HG03575 (cell line): ENCODE data around the gene HOXA5.

Experiments used
- ATAC-seq: cut with Tn5 transposase; IDR thresholded peaks from one replicate; pipeline ENCODE4 v1.9.1; 2021; ENCODE audit not compliant: unreplicated experiment, insufficient number of reproducible peaks, low FRiP score; ENCODE audit errors: extremely low read depth

Gene HOXA5

GRCh38 chr7:27113991-27114769 is 29.3 kb downstream of the HOXA5 start:
- no peak for ATAC-seq

DNA sequence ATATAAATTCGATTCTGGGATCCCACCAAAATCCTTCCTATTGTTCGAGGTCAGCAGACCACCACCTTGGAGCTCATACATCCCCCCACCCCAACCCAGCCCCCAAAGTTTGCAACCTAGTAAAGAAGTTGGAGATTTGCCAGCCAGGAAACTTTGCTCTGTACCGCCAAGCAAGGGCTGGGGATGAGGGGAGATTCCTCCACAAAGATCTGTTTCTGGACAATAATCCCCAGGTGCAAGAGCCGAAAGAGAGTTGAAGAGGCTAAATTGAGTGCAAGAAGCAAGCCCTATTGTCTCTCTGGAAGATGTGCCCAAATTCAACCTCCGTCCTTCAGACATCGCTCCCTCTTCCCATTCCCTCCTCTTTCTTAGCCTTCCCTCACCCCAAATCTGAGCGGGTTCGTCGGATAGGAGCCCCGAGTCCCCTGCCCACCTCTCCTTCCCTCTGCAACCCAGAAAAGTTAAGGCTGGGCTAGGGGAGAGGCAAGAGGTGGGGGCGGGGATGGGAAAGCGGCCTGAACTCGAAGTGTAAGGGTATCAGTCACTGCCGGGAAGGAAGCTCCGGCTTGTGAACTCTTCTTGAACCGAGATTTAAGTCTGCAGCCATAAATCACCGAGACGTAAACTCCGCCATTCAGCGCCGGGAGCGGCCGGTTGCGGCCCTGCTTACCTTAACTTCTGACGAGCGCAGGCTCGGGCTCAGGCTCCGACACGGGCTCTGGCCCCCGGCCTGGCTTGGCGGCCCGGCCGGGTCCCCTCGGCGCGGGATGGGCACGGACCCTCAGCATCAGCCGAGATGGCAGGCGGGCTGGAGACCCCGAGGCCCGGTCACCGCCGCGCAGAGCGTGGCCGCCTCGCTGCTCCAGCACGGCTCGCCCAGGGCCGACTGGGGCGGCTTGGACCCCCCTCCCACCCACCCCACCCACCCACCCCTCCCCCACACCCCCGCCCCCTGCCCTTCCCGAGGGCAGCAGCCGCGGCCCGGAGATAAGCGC is 30.2 kb downstream of the HOXA5 start:
- no peak for ATAC-seq

- no peak for ATAC-seq
Measured at GRCh38 chr7:27112361-27112760, 31.1 kb downstream of the HOXA5 start.

DNA sequence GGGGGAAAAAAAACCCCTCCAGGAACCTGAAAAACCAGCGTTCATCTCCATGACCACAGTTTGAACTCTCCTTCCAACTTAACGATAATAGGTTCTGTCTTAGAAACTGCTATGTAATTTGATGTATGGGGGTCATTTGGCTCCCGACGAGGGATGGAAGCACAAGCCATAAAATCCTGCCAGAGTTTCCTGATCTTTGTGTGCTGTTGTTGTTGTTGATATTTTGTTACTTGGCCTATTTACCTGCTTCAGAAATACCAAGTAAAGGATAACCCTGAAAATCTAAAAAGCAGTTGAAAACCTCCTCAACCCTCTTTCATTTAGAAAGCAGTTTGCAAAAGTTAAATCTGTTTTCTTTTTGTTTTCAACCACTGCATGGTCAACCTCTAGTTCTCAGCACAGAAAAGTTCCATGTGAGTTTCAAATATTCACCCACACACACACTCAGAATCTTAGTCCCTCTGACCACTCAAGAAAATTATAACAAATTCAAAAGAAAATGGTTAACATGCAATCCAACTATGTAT is 31.7 kb downstream of the HOXA5 start:
- ATAC-seq, result no peak

DNA sequence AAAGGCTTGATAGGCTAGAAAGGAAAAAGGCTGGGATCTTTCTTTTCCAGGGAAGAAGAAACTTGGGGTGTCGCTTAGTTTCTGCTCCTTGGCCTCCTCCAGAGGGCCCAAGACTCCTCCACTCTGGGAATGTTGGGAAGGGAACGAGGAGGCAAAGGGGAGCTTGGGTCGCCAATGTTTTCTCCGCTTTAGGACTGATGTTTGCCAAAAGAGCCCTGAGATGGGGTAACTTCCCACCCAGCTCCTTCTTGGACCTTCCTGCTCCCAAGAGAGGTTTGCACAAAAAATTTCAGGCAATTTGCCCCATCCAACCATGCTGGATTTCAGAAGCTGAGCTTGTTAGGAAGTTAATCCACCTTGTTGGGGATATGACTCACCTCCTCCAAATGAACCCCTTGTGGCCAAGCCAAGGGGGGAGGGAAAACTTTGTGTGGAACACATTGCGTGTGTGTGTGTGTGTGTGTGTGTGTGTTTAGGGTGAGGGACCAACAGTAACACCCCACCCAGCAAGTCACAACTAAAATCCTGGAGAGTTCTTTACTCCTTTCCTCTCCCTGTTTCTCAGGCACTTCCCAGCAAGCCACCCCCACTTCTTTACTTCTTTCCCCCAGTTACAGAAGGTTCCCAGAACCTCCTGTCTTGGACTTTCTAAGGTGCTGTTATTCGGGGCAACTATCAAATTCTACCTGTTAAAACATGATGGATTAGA is 32.3 kb downstream of the HOXA5 start:
- no peak for ATAC-seq

DNA sequence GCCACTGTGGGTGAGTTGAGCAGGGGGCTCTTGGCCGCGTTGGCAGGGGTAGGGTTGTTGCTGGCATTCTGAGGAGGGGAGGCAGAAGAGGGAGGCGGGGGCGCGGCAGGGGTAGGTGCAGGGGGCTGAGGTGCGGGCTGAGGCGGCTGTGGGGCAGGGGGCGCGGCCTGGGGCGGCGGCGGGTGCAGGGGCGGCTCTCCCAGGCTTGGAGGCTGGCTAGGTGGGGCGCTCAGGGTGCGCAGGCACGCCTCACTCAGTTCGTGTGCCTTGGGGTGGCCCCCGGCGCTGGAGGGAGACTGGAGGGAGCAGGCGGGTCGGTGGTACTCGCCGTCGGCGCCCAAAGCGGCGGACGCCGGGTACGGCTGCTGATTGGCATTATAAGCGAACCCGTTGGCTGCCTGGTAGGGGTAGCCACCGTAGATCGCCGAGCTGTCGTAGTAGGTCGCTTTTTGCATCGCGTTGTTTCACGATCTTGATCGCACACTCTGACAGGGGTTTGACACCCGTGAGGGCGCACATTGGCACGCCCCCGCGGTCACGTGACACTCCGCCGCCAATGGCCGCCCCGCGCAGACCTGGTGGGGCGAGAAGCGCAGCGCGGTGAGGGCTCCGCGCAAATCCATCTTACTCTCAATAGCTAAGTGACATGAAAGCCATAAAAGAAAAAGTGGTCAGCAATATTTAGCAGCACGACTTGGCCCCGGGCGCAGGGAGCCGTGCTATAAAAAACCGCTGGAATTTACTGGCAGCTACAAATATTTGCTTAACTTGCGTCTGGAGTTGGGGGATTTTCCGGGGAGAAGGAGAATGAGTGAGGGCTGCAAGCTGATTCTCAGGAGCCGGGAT is 33.1 kb downstream of the HOXA5 start:
- no peak for ATAC-seq

DNA sequence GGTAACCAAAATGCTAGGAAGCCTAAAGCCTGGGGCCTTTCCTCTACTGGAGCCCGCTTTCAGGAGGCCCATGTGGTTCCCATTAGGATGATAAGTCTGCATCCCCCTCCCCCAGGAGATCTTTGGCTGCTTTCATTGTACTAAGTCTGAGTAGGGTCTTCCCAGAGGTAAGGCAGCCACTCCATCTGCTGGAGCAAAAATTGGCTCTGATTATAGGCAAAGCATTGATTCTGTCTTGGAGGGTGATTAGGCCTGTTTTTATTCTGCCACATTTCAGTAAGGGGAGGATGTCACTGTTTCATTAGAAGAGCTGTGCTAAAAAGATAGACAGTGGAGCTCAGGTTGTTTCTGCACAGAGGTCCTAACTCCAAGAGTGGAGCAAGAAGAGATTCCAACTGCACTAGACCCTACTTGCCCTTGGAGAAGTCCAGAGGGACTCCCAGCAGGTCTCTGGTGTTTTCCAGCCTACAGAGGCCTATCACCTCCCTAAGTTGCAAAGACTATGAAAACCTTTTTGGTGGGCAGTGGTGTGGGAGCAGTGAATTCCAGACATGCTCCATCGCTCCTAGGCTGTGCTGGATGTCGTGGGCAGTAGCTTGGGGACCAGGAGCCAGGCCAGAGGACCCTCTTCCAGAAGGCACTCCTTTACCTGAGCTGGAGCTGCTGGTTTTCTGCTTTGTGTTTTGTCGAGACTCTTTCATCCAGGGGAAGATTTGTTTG is 33.9 kb downstream of the HOXA5 start:
- no peak for ATAC-seq

- no peak for ATAC-seq
Measured at GRCh38 chr7:27108390-27109127, 34.9 kb downstream of the HOXA5 start.

DNA sequence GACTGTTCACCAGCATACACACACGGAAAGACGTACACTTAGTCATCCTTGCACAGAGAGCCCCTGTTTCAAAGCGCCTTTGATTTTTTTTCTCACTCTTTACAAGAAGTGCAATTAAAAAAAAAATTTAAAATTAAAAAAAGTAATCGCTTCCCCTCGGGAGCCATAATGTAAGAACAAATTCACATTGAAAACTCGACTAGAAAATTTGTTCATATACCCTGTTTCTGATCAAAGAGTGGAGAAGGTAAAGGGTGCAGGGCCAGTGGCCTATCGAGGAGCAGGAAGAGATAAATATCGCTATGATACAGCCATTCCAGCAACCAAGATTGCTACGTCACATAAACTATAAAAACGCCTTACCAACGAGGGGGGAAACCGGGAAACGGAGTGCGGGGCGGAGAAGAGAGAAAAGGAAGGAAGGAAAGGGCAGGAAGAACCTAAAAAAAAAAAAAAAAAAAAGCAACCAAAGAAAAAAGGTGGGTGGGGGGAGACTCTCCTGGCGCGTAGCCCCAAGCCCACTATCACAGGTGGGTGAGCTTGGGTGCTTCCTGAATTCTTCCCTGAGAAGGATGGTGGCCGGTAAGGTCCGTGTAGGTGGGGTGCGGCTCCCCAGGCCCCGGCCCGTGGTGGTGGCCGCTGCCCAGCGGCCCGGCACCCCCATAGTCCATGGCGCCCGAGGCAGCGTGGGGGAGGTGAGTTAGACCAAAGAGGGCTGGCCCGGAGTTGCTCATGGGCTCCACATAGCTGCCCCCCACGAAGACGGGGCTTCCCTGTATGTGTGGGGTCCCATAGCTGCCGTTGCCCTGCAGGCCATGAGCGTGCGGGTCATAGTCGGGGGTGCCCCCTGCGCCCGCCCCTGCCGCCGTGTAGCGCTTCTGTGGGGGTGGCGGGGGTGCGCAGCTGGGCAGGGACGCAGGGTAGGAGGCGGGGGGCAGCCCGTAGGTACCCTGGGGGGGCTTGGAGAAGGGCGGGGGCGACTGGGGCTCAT is 35.8 kb downstream of the HOXA5 start:
- no peak for ATAC-seq

DNA sequence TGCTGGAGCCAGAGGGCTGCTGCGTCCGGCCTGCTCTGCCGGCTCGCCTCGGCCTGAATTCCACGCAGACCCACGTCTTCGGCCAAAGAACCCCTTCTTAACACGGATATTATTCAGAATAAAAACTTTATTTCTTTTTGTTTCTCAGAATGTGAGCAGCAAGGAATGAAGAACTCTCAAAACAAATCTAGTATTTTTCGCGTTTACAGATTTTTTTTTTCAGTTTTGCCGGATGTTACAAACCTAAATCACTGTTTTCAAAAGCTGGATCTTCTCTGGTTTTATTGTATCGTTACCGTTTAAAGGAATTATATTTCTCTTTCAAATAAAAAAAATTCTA is 36.6 kb downstream of the HOXA5 start:
- ATAC-seq, result no peak

DNA sequence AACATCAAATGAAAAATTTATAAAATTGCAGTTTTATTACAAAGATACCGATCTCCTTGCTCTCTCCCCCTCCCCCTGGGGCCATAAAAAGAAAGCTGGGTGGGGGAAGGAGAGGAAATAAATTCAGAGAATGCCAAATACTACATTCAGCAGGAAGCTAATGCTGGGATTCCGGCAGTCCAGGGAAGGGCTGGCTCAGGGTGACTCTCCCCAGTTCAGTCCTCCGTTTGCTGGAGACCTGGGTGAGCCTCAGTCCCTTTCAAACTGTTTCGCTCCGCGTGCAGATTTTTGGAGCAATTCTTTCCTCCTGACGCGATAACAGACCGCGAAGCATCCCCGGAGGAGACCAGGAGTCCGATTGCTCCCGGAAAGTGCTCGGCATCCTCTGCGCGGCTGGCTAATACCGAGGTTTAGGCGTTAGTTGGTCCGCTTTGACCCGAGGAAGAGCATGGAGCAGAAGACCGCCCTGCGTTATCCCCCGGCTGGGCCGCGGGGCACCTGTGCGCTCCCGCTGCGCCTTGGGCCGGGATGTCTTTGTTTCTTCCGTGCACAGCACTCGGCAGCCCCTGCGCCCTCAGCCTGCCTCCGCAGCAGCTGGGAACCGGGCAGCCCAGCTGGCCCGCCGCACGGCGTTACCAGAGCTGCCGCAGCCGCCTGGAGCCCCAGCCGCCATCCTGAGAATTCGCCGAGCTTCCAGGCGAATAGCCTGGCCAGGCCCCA is 37.1 kb downstream of the HOXA5 start:
- no peak for ATAC-seq

DNA sequence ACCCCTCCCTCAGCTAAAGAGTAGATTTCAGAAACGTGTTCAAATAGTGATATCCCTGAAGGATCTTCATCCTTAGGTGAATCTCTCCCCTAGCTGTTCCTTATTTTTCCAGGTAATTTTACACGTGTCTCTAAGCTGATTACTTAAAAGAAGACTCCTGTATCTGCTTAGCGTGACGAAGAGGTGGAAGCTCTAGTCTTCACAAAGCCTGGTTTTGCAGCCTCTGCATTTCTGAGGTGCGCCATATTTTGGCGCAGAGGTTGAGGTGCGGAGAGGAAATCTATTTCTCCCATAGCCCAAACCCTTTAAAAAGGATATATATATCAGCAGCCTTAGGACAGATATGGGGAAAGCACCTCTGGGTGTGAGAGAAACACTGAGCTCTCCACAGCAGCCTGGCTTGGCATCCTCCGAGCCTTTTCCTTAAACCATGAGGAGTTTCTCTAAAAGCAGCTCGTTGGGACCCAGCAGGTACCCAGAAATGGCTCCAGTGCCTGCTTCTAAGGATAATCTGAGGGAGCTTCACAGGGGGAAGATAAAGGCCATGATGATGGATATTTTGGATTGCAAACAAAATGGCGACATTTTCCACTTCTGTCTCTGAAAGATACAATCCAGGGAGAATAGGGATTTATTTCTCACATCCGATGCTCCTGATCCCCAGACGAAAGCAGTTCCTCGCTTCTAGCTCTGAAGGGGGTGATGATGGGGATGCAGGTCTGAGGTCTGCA is 38.0 kb downstream of the HOXA5 start:
- ATAC-seq, result no peak

- no peak for ATAC-seq
Measured at GRCh38 chr7:27104341-27105058, 39.0 kb downstream of the HOXA5 start.

DNA sequence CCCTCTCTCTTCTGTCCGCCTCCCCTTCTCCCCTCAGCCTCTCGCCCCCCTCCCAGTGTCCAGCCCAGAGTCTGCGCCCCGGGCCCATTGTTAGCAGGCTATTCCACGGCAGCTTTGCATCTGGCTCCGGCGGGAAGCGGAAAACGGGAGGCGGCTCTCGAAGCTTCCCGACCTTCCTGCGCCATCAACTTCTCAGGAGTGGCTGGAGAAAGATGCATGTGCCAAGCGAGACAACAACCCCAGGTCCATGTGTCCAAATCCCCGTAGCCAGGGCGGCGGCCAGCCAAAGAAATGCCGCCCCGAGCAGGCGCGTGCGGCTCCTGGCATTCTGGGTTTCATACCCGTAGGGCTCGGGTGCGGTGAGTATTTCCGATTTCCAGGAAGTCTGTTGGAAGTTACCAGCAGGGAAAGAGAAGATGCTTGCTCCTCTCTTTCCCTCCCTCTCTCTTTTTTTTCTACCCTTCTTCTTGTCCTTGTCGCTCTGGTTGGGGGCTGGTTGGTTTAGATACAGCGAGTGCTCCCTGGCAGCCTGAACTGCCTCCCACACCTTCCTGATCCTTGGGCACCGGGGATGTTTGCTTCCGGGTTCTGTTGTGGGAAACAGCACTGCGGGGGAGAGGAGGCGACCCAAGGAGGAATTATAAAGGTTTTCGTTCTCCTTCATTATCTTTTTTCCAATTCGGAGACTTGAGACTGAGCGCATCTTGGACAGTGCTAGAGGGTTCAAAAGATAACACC is 39.8 kb downstream of the HOXA5 start:
- ATAC-seq, result no peak
